HepG2 (cell line): ENCODE results near the gene GSAP. TPM values are rescaled to one million over a fixed set of nuclear protein-coding genes. Genes with fewer than 3 reads are reported as not detected.

ENCODE experiments used
- ELF3 ChIP-seq: IDR thresholded peaks from 2 replicates; pipeline ENCODE4 v1.6.1; 2016; ENCODE audit warnings: missing genetic modification reagents, missing compliant biosample characterization
- KLF9 ChIP-seq: IDR thresholded peaks from 2 replicates; pipeline ENCODE4 v1.6.1; 2016; ENCODE audit warnings: low read depth
- SRY ChIP-seq: sonication (generic); formaldehyde crosslinking; IDR thresholded peaks from 2 replicates; pipeline ENCODE4 v1.8.0; 2022; ENCODE audit warnings: mild to moderate bottlenecking, missing genetic modification reagents
- ZNF260 ChIP-seq: sonication (generic); formaldehyde crosslinking; IDR thresholded peaks from 2 replicates; pipeline ENCODE4 v1.4.0; 2020; ENCODE audit warnings: missing genetic modification reagents, low read depth, mild to moderate bottlenecking, borderline replicate concordance
- polyA plus RNA-seq, 8 experiments: library from polyadenylated mRNA; depleted of rRNA in 3 of 8; stranded (reverse) in 7 of 8; unstranded in 1 of 8; fragments of >200 nt; fragmentation: Illumina TruSeq in 4 of 8; extraction: Trizol in 4 of 8; gene quantifications; 2 replicates each; pipeline versions ENCODE4 v1.2.1 to v1.2.3, GENCODE V29; 2011 to 2016; ENCODE audit warnings: low read depth in 4 of 8, missing spikeins in 1 of 8, mixed read lengths in 1 of 8; ENCODE audit not compliant: insufficient read depth in 1 of 8
- total RNA-seq, 5 experiments: library from RNA; depleted of rRNA; stranded (reverse); fragments of >200 nt; fragmentation: Illumina TruSeq; extraction: Trizol; gene quantifications; 2 replicates each; pipeline ENCODE4 v1.2.3, GENCODE V29; 2016; ENCODE audit warnings: low read depth in 1 of 5
- TF ChIP-seq, protein P1 (sequence below): sonication (generic); formaldehyde crosslinking; IDR thresholded peaks from 2 replicates; pipeline ENCODE4 v1.4.0; 2020; ENCODE audit warnings: mild to moderate bottlenecking, missing genetic modification reagents, borderline replicate concordance
- TF ChIP-seq, protein P2 (sequence below): sonication (generic); formaldehyde crosslinking; IDR thresholded peaks from 2 replicates; pipeline ENCODE4 v1.4.0; 2020; ENCODE audit warnings: mild to moderate bottlenecking, missing genetic modification reagents
- TF ChIP-seq, protein P3 (sequence below): sonication (generic); formaldehyde crosslinking; IDR thresholded peaks from 2 replicates; pipeline ENCODE4 v1.4.0; 2020; ENCODE audit warnings: missing genetic modification reagents, mild to moderate bottlenecking, borderline replicate concordance
- TF ChIP-seq, protein P4 (sequence below): sonication (generic); formaldehyde crosslinking; IDR thresholded peaks from 2 replicates; pipeline ENCODE4 v1.4.0; 2020; ENCODE audit warnings: missing genetic modification reagents
- TF ChIP-seq, protein P5 (sequence below): IDR thresholded peaks from 2 replicates; pipeline ENCODE4 v1.6.1; 2012; ENCODE audit warnings: low read length, improper control_type of control experiment
- TF ChIP-seq, protein P6 (sequence below): sonication (generic); formaldehyde crosslinking; IDR thresholded peaks from 2 replicates; pipeline ENCODE4 v1.5.0; 2020; ENCODE audit warnings: missing genetic modification reagents, mild to moderate bottlenecking, borderline replicate concordance
- TF ChIP-seq, protein P7 (sequence below), 2 experiments: fragments of 450-650 bp in 1 of 2; sonication (generic) in 1 of 2; formaldehyde crosslinking; IDR thresholded peaks; 2 replicates each; pipeline versions ENCODE4 v1.5.0 to v1.8.0; 2020 to 2022; ENCODE audit warnings: mild to moderate bottlenecking in 1 of 2, missing genetic modification reagents in 1 of 2

GSAP gene
- total and polyA plus RNA-seq, 2 of the 13 experiments (the other 11 are each of a cell fraction or from before 2014, with no cell fraction given) = 34.6 to 40.6 TPM

DNA sequence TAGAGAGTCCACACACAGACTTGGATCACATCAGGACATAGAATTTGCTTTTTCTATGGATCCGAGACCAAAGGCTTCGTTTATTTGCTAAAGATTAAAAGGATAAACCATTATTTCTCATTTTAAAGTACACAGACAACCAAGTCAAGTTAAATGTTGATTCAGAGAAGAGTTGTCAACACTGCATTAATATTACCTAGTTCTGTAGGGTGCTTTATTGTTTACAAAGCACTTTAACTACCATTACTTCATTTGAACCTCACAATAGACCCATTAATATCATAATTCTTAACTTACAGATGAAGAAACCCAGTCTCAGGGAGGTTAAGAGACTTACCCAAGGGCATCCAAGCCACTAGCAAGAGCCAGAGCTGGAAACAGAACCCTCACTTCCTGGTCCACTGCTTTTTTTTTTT, 43.2 kb upstream of the GSAP start (continued):
- TF ChIP-seq, protein P1, sequence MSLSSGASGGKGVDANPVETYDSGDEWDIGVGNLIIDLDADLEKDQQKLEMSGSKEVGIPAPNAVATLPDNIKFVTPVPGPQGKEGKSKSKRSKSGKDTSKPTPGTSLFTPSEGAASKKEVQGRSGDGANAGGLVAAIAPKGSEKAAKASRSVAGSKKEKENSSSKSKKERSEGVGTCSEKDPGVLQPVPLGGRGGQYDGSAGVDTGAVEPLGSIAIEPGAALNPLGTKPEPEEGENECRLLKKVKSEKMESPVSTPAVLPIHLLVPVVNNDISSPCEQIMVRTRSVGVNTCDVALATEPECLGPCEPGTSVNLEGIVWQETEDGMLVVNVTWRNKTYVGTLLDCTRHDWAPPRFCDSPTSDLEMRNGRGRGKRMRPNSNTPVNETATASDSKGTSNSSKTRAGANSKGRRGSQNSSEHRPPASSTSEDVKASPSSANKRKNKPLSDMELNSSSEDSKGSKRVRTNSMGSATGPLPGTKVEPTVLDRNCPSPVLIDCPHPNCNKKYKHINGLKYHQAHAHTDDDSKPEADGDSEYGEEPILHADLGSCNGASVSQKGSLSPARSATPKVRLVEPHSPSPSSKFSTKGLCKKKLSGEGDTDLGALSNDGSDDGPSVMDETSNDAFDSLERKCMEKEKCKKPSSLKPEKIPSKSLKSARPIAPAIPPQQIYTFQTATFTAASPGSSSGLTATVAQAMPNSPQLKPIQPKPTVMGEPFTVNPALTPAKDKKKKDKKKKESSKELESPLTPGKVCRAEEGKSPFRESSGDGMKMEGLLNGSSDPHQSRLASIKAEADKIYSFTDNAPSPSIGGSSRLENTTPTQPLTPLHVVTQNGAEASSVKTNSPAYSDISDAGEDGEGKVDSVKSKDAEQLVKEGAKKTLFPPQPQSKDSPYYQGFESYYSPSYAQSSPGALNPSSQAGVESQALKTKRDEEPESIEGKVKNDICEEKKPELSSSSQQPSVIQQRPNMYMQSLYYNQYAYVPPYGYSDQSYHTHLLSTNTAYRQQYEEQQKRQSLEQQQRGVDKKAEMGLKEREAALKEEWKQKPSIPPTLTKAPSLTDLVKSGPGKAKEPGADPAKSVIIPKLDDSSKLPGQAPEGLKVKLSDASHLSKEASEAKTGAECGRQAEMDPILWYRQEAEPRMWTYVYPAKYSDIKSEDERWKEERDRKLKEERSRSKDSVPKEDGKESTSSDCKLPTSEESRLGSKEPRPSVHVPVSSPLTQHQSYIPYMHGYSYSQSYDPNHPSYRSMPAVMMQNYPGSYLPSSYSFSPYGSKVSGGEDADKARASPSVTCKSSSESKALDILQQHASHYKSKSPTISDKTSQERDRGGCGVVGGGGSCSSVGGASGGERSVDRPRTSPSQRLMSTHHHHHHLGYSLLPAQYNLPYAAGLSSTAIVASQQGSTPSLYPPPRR (CRISPR knock-in tag) = peak; percentile 85; the same call in 1 of the 2 replicates
- TF ChIP-seq KLF9 (CRISPR knock-in tag) = no peak
- no peak for TF ChIP-seq SRY (CRISPR knock-in tag)
- TF ChIP-seq ZNF260 (CRISPR knock-in tag) = no peak
- TF ChIP-seq, protein P2, sequence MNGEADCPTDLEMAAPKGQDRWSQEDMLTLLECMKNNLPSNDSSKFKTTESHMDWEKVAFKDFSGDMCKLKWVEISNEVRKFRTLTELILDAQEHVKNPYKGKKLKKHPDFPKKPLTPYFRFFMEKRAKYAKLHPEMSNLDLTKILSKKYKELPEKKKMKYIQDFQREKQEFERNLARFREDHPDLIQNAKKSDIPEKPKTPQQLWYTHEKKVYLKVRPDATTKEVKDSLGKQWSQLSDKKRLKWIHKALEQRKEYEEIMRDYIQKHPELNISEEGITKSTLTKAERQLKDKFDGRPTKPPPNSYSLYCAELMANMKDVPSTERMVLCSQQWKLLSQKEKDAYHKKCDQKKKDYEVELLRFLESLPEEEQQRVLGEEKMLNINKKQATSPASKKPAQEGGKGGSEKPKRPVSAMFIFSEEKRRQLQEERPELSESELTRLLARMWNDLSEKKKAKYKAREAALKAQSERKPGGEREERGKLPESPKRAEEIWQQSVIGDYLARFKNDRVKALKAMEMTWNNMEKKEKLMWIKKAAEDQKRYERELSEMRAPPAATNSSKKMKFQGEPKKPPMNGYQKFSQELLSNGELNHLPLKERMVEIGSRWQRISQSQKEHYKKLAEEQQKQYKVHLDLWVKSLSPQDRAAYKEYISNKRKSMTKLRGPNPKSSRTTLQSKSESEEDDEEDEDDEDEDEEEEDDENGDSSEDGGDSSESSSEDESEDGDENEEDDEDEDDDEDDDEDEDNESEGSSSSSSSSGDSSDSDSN (CRISPR knock-in tag) = no peak
- 0 out of 2 replicates have a peak, but pooled peaks have one; percentile 66 for TF ChIP-seq ELF3 (CRISPR knock-in tag)
- TF ChIP-seq, protein P3, sequence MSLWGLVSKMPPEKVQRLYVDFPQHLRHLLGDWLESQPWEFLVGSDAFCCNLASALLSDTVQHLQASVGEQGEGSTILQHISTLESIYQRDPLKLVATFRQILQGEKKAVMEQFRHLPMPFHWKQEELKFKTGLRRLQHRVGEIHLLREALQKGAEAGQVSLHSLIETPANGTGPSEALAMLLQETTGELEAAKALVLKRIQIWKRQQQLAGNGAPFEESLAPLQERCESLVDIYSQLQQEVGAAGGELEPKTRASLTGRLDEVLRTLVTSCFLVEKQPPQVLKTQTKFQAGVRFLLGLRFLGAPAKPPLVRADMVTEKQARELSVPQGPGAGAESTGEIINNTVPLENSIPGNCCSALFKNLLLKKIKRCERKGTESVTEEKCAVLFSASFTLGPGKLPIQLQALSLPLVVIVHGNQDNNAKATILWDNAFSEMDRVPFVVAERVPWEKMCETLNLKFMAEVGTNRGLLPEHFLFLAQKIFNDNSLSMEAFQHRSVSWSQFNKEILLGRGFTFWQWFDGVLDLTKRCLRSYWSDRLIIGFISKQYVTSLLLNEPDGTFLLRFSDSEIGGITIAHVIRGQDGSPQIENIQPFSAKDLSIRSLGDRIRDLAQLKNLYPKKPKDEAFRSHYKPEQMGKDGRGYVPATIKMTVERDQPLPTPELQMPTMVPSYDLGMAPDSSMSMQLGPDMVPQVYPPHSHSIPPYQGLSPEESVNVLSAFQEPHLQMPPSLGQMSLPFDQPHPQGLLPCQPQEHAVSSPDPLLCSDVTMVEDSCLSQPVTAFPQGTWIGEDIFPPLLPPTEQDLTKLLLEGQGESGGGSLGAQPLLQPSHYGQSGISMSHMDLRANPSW (CRISPR knock-in tag) = no peak
- TF ChIP-seq, protein P4, sequence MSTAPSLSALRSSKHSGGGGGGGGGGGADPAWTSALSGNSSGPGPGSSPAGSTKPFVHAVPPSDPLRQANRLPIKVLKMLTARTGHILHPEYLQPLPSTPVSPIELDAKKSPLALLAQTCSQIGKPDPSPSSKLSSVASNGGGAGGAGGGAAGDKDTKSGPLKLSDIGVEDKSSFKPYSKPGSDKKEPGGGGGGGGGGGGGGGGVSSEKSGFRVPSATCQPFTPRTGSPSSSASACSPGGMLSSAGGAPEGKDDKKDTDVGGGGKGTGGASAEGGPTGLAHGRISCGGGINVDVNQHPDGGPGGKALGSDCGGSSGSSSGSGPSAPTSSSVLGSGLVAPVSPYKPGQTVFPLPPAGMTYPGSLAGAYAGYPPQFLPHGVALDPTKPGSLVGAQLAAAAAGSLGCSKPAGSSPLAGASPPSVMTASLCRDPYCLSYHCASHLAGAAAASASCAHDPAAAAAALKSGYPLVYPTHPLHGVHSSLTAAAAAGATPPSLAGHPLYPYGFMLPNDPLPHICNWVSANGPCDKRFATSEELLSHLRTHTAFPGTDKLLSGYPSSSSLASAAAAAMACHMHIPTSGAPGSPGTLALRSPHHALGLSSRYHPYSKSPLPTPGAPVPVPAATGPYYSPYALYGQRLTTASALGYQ = peak; percentile 83
- TF ChIP-seq, protein P5, sequence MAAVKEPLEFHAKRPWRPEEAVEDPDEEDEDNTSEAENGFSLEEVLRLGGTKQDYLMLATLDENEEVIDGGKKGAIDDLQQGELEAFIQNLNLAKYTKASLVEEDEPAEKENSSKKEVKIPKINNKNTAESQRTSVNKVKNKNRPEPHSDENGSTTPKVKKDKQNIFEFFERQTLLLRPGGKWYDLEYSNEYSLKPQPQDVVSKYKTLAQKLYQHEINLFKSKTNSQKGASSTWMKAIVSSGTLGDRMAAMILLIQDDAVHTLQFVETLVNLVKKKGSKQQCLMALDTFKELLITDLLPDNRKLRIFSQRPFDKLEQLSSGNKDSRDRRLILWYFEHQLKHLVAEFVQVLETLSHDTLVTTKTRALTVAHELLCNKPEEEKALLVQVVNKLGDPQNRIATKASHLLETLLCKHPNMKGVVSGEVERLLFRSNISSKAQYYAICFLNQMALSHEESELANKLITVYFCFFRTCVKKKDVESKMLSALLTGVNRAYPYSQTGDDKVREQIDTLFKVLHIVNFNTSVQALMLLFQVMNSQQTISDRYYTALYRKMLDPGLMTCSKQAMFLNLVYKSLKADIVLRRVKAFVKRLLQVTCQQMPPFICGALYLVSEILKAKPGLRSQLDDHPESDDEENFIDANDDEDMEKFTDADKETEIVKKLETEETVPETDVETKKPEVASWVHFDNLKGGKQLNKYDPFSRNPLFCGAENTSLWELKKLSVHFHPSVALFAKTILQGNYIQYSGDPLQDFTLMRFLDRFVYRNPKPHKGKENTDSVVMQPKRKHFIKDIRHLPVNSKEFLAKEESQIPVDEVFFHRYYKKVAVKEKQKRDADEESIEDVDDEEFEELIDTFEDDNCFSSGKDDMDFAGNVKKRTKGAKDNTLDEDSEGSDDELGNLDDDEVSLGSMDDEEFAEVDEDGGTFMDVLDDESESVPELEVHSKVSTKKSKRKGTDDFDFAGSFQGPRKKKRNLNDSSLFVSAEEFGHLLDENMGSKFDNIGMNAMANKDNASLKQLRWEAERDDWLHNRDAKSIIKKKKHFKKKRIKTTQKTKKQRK = no peak
- TF ChIP-seq, protein P6, sequence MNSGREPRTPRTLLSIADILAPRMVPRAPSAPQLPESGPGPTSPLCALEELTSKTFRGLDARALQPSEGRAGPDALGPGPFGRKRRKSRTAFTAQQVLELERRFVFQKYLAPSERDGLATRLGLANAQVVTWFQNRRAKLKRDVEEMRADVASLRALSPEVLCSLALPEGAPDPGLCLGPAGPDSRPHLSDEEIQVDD (CRISPR knock-in tag) = no peak
- TF ChIP-seq, protein P7, sequence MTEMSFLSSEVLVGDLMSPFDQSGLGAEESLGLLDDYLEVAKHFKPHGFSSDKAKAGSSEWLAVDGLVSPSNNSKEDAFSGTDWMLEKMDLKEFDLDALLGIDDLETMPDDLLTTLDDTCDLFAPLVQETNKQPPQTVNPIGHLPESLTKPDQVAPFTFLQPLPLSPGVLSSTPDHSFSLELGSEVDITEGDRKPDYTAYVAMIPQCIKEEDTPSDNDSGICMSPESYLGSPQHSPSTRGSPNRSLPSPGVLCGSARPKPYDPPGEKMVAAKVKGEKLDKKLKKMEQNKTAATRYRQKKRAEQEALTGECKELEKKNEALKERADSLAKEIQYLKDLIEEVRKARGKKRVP (CRISPR knock-in tag; IDR thresholded peaks at IDR 0.05) = peak in 1 of 2 experiments; percentile 48; a peak in 1 of 4 replicates
